ENCODE measurements around the gene SEPTIN8. TPM values are rescaled to one million over a fixed set of nuclear protein-coding genes. Genes with fewer than 3 reads are reported as not detected.

Gene SEPTIN8
- total and polyA plus RNA-seq, 2 of the 8 experiments (the other 6 are each of a cell fraction or from before 2014, with no cell fraction given), result 21.2 to 33.0 TPM

GRCh38 chr5:132734687-132735086 is 42.4 kb downstream of the SEPTIN8 start (continued):
- TF ChIP-seq CHD7 (IDR thresholded peaks at IDR 0.05; ENCODE audit: insufficient replicate concordance, low read length), result no peak
- TF ChIP-seq GABPA (IDR thresholded peaks at IDR 0.05; ENCODE audit: borderline replicate concordance, insufficient read depth, low read length), result no peak
- no peak for TF ChIP-seq CTCF (IDR thresholded peaks at IDR 0.05; ENCODE audit: control extremely low read depth in 1 of 3, insufficient read depth in 1 of 3, low read depth in 1 of 3, low read length in 3 of 3)
- TF ChIP-seq SAP30 (IDR thresholded peaks at IDR 0.05; ENCODE audit: insufficient read depth, insufficient replicate concordance, low read length), result no peak
- TF ChIP-seq POLR2AphosphoS5 (IDR thresholded peaks at IDR 0.05; ENCODE audit: low read depth, low read length), result no peak
- TF ChIP-seq CEBPB (IDR thresholded peaks at IDR 0.05; ENCODE audit: low read depth, low read length), result no peak
- TF ChIP-seq SP2 (IDR thresholded peaks at IDR 0.05; ENCODE audit: low read length), result no peak
- TF ChIP-seq KDM5A (IDR thresholded peaks at IDR 0.05; ENCODE audit: low read length), result no peak
- no peak for TF ChIP-seq NANOG (IDR thresholded peaks at IDR 0.05; ENCODE audit: insufficient read depth, low read depth, low read length, poor library complexity, severe bottlenecking)

All from H1 (cell line).